GM19467 (cell line): ENCODE results near the gene GBF1.
"Not testable (repeated sequence)": the region's sequence is repeated elsewhere in the genome, so short reads cannot be mapped to it uniquely, and the experiment has no call there.

Experiments used
- ATAC-seq: cut with Tn5 transposase; IDR thresholded peaks from one replicate; pipeline ENCODE4 v1.9.1; 2021; ENCODE audit warnings: mild to moderate bottlenecking, moderate library complexity; ENCODE audit not compliant: unreplicated experiment

GBF1 gene

DNA sequence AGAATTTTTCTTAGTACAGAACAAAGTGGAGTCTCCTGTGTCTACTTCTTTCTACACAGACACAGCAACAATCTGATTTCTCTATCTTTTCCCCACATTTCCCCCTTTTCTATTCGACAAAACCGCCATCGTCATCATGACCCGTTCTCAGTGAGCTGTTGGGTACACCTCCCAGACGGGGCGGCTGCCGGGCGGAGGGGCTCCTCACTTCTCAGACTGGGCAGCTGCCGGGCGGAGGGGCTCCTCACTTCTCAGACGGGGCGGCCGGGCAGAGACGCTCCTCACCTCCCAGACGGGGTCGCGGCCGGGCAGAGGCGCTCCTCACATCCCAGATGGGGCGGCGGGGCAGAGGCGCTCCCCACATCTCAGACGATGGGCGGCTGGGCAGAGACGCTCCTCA is 56.0 kb downstream of the GBF1 start:
- ATAC-seq: not testable (repeated sequence)

DNA sequence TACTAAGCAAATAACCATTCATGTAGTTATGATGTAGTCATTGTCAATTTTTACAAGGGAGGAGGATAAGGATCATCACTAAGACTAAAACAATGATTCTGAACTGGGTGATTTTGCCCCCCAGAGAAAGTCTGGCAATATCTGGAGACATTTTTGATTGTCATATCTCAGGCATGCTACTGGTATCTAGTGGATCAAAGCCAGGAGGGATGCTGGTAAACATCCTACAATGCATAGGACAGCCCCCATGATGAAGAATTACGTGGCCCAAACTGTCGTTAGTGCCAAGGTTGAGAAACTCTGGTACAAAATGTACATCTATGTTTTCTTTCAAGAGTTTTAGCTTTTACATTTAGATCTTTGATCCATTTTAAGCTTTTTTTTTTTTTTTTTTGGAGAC is 57.3 kb downstream of the GBF1 start:
- no peak for ATAC-seq

DNA sequence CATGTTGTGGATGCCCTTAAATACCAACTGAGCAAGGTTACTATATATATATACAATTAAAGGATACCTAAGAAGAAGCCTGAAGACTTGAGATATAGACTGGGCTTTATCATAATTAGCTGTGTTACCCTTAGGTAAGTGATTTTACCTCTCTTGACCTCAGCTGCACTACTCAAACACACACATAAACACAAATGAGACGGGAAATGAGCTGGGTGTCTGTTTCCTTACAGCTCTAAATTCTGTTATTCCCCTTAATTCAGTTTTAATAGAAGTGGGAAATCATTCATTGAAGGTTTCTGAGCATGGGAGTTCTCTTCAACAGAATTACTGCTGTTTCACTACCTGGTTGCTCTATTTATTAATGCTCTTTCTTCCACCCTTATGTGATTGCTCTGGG is 60.7 kb downstream of the GBF1 start:
- no peak for ATAC-seq

DNA sequence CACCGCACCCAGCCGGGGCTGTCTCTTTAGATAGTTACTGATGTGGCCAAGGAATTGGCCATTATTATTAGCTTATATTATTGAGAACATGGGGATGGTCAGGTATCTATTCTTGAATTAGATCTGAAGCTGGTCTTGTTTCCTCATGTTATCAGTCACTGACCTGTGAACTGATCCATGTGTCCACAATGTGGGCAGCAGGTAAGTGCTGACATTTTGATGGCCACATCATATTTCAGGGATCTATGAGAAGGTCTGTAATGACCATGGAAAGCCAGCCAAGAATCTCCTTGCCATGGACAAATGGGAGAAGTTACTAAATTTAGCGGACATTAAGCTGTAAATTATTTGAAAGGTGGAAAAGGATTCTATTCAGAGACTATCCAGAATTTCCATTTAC is 61.4 kb downstream of the GBF1 start:
- ATAC-seq: no peak

DNA sequence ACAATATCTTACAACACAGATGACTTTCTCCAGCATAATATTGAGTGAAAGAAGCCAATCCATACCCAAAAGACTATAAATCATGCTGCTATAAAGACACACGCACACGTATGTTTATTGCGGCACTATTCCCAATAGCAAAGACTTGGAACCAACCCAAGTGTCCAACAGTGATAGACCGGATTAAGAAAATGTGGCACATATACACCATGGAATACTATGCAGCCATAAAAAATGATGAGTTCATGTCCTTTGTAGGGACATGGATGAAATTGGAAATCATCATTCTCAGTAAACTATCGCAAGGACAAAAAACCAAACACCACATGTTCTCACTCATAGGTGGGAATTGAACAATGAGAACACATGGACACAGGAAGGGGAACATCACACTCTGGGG is 63.0 kb downstream of the GBF1 start:
- not testable (repeated sequence) for ATAC-seq

DNA sequence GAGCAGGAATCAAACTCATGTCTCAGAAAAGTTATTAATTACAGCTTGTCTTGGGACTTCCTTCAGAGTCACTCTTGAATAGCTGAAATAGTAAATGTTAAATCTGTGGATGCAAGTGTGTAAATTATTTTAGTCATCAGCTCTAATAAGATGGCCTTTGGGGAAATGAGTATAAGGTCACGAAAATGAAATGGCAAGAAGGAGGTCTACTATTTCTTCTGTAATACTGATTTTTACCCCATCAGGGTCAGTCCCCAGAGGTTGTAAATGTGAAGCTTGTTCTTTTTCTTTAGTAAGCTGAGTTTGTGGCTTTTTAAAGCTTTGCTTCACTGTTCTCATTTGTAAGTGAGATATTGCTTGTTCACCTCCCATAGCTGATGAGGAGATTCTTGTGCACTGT is 63.9 kb downstream of the GBF1 start:
- ATAC-seq: no peak

DNA sequence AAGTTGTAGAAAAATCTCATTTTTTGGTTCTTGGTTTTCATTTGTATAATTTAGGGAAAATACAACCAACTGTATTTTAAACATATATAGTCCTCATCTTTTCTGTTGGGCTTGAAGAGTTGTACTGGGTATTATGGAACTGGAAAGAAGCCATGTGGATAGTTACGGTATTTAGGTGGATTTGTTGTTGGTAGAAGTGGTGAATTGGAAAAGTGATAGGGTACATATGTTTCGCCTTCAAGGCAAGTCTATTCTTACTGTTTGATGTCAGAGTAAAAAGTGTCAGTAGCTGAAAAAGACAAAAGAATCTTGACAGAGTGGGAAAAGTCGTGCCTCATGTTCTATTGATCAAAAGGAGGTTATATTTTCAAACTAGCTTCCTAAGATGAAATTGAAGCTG is 64.6 kb downstream of the GBF1 start:
- ATAC-seq: no peak

DNA sequence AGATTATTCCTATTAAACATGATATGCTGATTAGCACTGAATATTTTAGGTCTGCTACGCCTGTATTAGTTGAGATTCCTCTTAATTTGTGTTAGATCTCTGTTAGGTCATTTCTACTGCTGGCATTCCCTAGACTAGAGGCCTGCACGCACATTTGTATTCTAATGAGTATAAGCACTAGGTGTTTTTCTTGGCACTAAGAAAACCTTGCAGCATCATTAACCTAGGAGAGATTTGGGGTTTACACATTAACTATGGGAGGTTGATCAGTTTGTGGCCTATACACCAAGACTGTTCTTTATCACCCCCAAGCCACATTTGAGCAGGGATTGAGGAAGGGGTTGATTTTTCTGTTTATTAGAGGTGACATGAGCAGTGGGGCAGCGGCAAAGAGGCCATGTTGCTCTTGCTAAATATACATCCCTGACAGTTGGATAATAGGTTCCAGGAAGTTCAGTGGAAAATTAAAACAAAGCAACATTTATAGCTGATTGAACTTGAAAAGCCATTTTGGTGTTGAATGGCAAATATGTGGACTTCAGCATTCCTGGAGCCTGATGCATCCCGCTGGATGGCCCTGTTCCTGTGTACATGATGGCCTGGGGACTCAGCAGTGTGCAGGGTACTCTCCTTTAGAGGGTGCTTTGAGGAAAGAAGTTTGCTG is 65.2 kb downstream of the GBF1 start:
- ATAC-seq: no peak

DNA sequence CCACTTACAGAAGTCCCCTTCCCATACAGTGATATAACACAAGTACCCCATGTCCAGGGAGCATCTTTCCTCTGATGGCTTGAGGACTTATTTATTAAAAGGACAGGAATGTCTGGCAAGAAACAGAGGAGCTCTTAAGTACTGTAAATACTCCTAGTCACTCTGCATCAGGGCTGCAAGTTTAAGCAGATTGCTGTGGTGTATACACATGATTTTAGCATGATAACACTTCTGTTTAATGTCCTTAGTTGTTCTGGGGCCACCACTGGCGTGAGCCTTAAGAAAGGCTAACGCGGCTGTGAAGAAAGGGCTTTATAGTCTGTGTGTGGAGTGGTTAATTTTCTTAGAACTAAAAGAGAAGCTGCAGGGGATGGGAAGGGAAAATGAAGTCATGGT is 65.7 kb downstream of the GBF1 start:
- ATAC-seq: no peak

DNA sequence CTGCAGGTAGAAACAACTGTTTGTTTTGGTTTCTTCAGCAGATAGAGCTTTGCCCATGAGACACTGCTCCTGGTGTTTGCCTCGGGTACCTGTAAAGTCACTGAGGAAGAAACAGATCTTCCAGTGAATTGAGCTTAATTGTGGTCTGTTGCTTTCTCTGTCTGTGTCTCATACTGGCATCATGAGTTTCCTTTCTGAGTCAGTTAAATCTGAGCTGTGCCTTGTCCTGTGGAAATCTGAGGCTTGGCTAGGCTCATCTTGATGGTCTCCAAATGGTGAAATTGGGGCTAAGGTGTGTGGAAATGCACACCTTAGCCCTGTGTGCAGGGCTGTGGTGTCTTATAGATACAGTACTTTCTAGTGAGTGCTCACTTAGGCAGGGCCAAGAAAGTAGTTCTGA is 67.4 kb downstream of the GBF1 start:
- no peak for ATAC-seq

DNA sequence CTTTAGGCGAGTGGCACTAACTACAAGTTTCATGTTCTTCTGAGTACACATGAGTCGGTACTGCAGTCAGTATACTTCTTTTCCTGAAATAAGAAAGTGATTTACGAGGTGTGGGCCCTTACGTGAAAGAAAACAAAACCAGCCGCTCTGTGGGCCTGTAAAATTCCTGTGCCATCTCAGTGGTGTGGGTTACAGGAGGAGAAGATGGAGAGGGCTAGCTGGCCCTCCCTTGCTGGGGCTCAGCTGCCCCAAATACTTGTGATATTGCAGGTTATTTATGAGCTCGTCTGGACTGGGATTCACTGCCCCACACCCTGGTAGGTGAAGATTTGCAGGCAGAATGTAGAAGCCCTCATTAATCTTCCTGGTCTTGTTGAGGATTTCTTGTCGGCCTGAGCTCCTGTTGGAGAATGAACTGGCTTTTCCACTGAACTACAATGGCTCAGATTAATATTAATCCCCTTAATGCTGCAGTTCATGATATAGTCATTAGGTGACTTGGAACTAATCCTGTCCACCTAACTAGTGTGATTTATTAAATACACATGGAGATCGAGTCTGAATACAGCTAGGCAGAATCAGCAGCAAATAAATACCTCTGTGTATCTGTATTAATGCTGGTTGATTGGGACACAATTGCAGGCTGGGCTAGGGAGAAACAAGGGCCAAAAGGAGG is 68.0 kb downstream of the GBF1 start:
- ATAC-seq: no peak

DNA sequence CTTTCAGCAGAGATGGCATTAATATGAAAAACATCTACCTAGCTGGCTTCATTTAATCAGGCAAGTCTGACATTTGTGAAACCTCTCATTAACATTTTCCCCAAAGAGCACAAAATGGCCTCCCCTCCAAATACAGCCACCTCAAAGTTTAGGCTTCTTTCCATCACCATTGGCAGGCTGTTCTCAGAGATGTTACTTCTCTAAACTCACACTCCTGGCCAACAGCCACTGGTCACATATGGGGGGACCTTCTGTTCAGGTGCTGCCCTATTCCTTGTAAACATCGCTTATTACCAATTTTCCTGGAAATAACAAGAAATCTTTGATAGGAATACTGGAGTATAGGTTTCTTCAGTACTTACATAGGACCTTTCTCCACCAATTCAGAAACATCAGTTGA is 69.5 kb downstream of the GBF1 start:
- no peak for ATAC-seq

DNA sequence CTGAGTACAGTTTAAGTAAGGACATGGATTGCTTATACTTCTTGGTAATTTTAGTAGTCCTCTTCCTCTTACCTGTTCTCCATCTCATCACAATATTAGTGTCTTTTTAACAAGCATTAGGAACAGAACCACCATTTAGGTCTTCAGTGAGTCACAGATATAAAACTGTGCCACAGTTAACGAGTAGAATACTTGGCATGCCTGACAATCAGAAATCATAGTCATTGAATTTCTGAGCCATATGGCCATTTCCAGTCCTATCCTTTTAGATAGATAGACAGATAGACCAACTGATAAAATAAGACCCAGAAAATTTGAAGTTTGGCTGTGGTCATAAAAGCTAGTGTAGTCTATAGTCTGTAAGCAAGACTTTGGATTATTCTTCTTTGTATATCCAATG is 71.1 kb downstream of the GBF1 start:
- no peak for ATAC-seq

DNA sequence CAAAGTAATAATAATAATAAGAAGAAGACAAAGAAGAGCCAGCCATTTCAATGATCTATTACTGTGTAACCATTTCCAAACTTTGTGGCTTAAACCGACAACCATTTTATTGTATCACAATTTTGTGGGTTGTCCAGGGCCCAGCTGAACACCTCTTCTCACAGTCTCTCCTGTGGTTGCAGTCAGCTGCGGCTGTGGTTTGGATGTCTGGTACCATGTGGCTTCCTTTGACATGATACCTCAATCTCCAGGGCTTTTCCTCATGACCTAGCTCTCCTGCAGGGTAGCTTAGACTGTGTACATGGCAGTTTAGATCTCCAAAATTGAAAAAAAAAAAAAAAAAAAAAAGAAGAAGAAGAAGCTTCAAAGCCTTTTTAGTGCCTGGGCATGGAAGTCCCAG is 77.6 kb downstream of the GBF1 start:
- ATAC-seq: no peak

DNA sequence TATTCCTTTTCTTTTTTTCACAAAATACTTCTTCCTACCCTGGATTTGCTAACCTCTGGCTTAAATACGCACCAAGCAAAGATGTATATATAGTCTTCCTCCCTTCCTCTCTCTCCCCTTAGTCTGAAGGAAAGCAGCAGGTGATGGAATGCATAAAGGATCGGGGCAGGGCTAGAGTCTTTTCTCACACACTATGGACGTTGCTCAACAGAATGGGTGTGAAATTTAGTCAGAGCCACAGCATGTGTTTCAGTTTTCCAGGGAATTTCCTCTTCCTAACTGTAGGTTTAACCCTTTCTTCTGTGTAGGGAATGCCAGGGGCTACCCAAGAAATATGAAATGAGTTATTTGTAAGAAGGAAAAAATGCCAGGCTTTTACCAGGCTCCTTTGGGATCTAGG is 78.7 kb downstream of the GBF1 start:
- no peak for ATAC-seq

DNA sequence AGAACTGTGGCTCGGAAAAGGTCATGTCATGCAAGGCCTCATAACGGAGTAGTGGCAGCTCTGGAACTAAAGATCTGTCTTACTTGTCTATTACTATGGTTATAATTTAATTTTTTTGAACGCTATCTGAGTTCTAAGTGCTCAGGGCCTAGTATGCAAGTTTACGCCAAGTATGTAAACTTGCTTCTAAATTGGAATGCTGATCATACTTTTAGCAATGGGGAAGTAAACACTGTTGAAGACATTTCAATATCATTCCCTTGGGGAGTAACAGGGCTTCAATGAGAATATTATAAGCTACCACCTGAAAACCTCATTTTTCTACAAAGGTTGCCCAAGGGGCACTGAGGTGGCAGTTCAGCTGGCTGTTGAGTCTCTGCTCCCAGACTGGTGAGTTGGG is 80.7 kb downstream of the GBF1 start:
- no peak for ATAC-seq

DNA sequence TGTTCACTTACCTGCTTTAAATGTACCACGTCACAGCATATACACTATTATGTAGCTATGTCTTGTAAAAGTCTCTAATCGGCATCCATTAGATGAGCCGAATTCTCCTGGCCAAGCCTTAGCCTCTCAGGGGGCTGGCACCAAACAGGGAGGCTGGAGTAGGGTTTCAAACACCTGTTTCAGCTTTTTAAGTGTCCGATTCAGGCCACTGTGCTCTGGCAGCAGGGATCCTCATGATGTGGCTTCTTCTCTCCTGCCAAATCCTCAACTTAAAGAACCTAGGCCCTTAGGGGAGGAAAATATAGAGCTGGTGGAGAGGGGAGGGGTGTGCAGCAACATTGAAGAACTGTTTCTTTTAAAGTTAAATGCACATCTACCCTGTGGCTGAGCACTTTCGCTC is 81.7 kb downstream of the GBF1 start:
- no peak for ATAC-seq

DNA sequence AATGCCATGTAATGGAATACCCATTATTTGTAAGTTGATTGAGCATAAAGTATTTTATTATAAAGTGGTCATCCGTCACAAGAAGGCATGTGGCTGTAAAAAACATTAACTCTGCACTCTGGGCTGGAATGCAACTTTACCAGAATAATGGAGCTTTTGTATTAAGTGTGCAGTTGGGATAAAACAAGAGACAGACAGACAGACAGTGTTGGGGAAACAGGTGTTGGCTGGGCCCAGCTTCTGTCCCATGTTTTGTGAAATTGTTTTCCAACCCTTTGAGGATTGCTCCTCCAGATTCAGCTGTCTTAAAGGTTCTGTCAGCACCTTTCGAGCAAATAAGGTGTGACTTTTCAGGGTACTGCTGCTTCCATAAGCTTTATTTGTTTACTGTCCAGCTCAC is 82.3 kb downstream of the GBF1 start:
- ATAC-seq: no peak

DNA sequence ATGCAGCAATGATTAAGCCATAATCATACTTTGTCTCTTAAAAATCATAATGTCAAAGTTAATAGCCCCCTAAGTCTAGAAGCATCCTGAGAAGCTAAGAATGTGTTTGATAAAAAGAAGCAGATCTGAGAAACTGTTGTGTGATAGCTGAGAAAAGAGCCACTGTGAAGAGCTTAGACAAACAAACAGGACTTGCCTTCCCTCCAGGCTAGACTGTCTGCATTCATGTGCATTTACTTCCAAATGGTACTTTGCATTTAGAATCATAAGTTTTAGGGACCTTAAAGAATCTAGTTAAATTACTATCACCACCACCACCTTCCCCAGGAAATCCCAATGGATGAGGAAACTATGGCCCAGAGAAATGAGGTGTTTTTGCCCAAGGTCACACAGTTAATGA is 87.4 kb downstream of the GBF1 start:
- no peak for ATAC-seq

DNA sequence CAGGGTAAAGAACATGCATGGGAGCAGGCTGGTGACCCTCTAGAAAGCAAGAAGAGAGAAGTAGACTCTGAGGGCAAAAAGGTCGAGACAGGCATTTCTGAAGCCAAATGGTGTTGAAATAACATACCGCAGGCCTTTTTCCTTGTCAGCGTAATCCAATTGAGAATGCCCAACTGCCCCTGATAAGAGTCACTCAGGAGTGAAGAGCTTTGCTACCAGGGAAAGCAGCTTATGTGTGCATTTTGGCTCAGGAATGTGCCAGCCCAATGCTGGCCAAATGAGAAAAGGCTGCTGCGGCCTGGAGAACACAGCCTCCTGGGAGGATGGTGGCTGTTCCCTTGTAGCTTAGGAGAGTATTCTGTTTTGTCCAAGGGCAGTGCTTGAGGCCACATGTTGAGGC is 88.8 kb downstream of the GBF1 start:
- no peak for ATAC-seq

DNA sequence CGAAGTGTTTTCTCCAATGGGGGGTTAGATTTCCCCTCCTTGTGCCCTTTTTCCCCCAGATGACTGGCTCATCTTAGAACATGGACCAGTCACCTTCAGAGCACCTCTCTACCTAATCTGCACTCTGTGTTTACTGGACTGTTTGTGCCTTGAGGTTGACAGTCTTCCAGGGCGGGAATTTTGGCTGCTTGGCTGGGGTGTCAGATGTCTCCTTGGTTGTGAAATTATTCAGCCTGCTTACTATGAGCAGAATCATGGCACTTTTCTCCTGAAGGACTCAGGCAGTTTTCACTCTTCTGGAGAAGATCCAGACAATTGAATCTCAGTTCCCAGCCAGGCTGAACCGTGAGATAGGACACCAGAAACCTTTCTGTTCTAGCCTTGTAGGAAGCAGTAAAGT is 89.9 kb downstream of the GBF1 start:
- no peak for ATAC-seq

DNA sequence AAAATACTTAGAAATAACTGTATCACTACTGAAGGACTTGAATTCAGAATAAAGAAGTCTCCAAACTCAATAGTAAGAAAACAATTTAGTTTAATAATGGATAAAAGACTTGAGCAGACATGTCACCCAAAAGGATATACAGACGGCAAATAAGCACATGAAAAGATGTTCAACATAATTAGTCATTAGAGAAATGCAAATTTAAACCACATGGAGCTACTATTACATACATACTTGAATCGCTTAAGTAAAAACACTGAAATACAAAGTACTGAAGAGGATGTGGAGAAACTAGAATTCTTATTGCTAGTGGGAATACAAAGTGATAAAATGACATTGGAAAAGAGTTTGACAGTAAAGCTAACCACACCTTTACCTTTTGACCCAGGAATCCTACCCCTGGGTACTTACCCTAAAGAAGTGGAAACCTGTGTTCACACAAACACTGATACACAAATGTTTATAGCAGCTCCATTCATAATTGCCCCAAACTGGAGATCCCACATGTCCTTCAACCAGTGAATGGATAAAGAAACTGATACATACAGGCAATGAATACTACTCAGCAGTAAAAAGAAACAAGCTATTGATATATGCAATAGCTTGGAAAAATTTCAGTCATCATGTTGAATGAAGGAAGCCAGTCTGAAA is 95.8 kb downstream of the GBF1 start:
- ATAC-seq: no peak

DNA sequence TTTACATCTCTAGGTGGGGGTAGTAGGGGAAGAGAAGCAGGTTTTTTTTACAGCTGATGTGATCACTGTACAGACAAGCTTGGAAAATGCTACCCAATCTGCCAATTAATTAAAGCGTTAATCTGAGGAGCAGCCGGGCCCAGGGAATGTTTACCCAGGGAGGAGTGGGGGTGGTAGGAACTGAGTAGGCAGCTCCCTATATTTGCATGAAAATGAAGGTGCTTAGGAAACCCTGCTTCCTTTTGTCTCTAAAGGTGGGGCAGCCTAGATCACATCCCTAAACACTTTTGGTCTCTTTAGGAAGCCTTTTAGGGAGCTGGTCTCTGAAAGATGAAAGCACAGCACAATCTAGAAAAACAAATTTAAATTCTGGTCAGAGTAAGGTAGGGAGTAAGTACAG is 97.1 kb downstream of the GBF1 start:
- ATAC-seq: no peak
